Psoas muscle (tissue), 8 donors: ENCODE results near the gene PHETA1. TPM values are rescaled to one million over a fixed set of nuclear protein-coding genes. Genes with fewer than 3 reads are reported as not detected.

Source experiments
- ATAC-seq, 4 donors: fragments of 200-7000 bp; cut with Tn5 transposase; one replicate each; pipeline ENCODE4 v1.9.1; 2020; ENCODE audit warnings: moderate library complexity in 3 of 4, mild to moderate bottlenecking in 2 of 4
- DNase-seq, 2 donors: peaks; one replicate each; pipeline ENCODE4 v3.0.0-alpha.2; 2020
- H3K27ac ChIP-seq: fragments of 200-600 bp; one replicate; pipeline ENCODE4 v1.8.0; 2022
- H3K27me3 ChIP-seq, 3 donors: fragments of 200-600 bp in 1 of 3; one replicate each; pipeline versions ENCODE4 v1.6.1 to v1.8.0; 2013 to 2022; ENCODE audit warnings: low read length in 2 of 3, mild to moderate bottlenecking in 2 of 3, moderate library complexity in 1 of 3; ENCODE audit not compliant: insufficient read depth in 3 of 3
- H3K36me3 ChIP-seq, 2 donors: fragments of 200-600 bp in 1 of 2; one replicate each; pipeline versions ENCODE4 v1.6.1 to v1.8.0; 2013 to 2022; ENCODE audit warnings: low read depth in 1 of 2, mild to moderate bottlenecking in 1 of 2, moderate library complexity in 1 of 2; ENCODE audit not compliant: insufficient read depth in 1 of 2
- H3K4me1 ChIP-seq: fragments of 200-600 bp; one replicate; pipeline ENCODE4 v1.8.0; 2022
- H3K4me3 ChIP-seq: fragments of 200-600 bp; one replicate; pipeline ENCODE4 v1.8.0; 2022; ENCODE audit warnings: mild to moderate bottlenecking
- H3K9me3 ChIP-seq: fragments of 200-600 bp; one replicate; pipeline ENCODE4 v1.8.0; 2022
- WGBS, 3 donors: extraction: QIAGEN DNeasy Blood & Tissue Kit; methylation state at CpG; one replicate each; pipeline versions ENCODE4 v1.1.6 to v1.1.7; 2013; 5-methylcytosine and 5-hydroxymethylcytosine counted together
- intact Hi-C, 2 donors: fragments of 100-400 bp; cut with DNase I; formaldehyde crosslinking; loops; one replicate each; pipeline versions ENCODE4 v1.11.0 to v1.14.2; 2022
- polyA plus RNA-seq, 3 donors: library from polyadenylated mRNA; stranded (reverse); fragments of 200-250 nt; gene quantifications; one replicate each; pipeline ENCODE4 v1.2.3, GENCODE V29; 2013
- total RNA-seq, 4 donors: library from RNA; stranded (reverse); fragmentation: NEBNext Ultra II Directional in 2 of 4; extraction: Animal tissue kit (Norgen Biotek cat#: 25700) in 2 of 4; gene quantifications; one replicate each; pipeline versions ENCODE4 v1.2.1 to v1.2.4, GENCODE V29; 2021 to 2023
- TF ChIP-seq, protein P1 (sequence below): fragments of 200-600 bp; IDR thresholded peaks from one replicate; pipeline ENCODE4 v1.8.0; 2022; ENCODE audit warnings: antibody characterized with exemption
- donor health status: healthy with polysubstance abuse.
- donor health status: DM: no; HTN: no; CAD: no; lungs with moderate emphysema.
- donor health status: Bipolar disorder and iron deficiency.
- donor health status: healthy.
- donor health status: DM: yes; HTN: yes; CAD: no.
- donor health status: DM: no; HTN: no; CAD: no.
- donor health status: DM: no; HTN: no; CAD: no.
- donor health status: DM: yes; HTN: yes; CAD: no.

Gene PHETA1
- total and polyA plus RNA-seq, 7 donors: 5.3 to 19.9 (median 7.0) TPM

DNA sequence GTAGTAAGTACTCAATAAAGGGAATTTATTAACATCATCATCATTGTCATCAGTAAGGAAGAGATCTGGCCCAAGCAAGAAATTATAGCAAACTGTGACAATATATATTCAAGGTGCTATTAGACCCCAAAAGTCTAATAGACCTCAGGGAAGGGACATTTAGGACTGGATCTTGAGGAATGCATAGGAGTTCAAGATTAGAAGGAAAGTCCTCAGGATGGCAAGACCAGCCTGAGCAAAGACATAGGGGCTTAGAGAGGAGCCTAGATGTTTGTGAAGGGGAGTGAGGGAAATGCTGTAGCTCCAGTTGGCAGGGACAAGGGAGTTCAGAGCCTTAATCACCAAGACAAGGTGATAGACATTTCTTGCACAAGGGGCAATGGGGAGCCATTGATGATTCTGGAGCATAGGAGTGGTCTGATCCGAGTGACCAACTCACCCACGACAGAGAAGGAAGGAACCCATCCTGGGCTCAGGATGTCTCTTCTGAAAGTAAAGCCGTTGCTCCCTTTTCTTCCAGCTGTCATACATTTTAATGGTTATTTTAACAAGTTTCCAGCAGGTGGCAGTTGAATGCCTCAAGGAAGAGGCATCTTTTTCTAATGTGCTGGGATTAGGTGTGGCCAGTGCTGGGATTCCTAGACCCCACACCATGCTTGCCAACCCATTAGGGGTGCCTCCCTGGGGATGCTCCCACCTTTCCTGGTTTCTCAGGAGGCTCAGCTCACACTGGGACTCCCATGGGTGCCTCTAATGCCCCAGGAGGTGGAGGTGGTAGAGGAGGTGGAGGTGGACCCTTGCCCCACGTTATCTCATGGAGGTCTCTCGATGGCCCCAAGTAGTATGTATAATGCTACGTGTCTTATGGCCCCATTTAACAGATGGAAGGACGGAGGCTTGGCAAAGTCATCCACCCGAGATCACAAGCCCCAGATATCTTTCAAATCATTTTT lies 37.8 kb downstream of the PHETA1 start:
- intact Hi-C loops: no loop called here
- no peak for DNase-seq
- ATAC-seq: peak in 1 of 4 donors; percentile 41
- 57% methylated on average over 8 of the region's 8 CpGs for WGBS, 3 donors
- Histone ChIP-seq H3K27me3 (no peaks in the 10 kb centered on the region), H3K36me3 (no peaks in the 10 kb centered on the region), H3K4me3 (no peak overlapping the region), H3K4me1 (no peaks in the 10 kb centered on the region), H3K9me3 (no peaks in the 10 kb centered on the region), H3K27ac (no peak overlapping the region)
- TF ChIP-seq, protein P1, sequence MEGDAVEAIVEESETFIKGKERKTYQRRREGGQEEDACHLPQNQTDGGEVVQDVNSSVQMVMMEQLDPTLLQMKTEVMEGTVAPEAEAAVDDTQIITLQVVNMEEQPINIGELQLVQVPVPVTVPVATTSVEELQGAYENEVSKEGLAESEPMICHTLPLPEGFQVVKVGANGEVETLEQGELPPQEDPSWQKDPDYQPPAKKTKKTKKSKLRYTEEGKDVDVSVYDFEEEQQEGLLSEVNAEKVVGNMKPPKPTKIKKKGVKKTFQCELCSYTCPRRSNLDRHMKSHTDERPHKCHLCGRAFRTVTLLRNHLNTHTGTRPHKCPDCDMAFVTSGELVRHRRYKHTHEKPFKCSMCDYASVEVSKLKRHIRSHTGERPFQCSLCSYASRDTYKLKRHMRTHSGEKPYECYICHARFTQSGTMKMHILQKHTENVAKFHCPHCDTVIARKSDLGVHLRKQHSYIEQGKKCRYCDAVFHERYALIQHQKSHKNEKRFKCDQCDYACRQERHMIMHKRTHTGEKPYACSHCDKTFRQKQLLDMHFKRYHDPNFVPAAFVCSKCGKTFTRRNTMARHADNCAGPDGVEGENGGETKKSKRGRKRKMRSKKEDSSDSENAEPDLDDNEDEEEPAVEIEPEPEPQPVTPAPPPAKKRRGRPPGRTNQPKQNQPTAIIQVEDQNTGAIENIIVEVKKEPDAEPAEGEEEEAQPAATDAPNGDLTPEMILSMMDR: peak; percentile 29

DNA sequence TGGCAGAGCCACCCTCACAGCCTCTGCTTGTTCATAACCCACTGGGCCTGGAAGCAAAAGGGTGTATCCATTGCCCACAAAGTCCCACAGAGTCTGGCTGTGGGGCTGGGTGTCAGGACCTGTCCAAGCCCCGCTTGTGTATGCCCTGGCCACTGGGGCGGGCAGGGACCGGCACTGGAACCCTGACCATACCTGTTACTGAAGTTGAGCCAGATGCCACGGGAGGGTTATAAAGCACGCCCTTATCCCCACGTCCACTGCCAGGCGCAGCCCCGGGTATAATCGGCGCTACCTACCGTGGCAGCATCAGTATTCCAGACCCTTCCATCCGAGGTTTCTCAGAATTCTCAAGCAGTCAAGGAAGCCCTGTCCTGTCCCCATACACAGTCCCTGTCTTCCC lies 40.8 kb downstream of the PHETA1 start:
- 72 to 80% (median 77%) methylated on average over 12 of the region's 12 CpGs for WGBS, 3 donors
- H3K27me3 ChIP-seq: no peaks in the 10 kb centered on the region
- H3K4me3 ChIP-seq: no peak overlapping the region
- H3K4me1 ChIP-seq: no peaks in the 10 kb centered on the region
- H3K36me3 ChIP-seq: no peaks in the 10 kb centered on the region
- TF ChIP-seq, protein P1: no peak
- intact Hi-C loops: no loop called here
- DNase-seq (no peak), ATAC-seq (no peak)
- no peaks in the 10 kb centered on the region for H3K9me3 ChIP-seq
- no peak overlapping the region for H3K27ac ChIP-seq

DNA sequence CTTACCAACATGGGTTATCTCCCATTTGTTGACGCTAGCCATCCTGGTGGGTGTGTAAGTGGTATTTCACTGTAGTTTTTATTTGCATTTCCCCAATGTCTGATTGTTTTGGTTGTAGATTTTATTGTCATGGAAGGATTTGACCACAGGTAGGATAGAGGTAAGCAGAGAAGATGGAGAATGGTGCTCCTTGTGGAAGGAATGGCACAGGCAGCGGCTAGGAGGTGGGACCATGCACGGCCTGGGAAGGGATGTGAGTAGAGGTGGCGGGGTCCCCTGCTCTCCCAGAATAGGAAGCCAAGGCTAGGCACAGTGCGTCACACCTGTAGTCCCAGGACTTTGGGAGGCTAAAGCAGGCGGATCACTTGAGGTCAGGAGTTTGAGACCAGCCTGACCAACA lies 41.4 kb downstream of the PHETA1 start:
- no peak for DNase-seq
- no peaks in the 10 kb centered on the region for H3K9me3 ChIP-seq
- H3K27ac ChIP-seq: no peak overlapping the region
- TF ChIP-seq, protein P1: no peak
- H3K36me3 ChIP-seq: no peaks in the 10 kb centered on the region
- no peak for ATAC-seq
- intact Hi-C loops: no loop called here
- H3K4me1 ChIP-seq: no peaks in the 10 kb centered on the region
- H3K27me3 ChIP-seq: no peaks in the 10 kb centered on the region
- WGBS, 3 donors: 88 to 94% (median 88%) methylated on average over 6 of the region's 6 CpGs
- H3K4me3 ChIP-seq: no peak overlapping the region

DNA sequence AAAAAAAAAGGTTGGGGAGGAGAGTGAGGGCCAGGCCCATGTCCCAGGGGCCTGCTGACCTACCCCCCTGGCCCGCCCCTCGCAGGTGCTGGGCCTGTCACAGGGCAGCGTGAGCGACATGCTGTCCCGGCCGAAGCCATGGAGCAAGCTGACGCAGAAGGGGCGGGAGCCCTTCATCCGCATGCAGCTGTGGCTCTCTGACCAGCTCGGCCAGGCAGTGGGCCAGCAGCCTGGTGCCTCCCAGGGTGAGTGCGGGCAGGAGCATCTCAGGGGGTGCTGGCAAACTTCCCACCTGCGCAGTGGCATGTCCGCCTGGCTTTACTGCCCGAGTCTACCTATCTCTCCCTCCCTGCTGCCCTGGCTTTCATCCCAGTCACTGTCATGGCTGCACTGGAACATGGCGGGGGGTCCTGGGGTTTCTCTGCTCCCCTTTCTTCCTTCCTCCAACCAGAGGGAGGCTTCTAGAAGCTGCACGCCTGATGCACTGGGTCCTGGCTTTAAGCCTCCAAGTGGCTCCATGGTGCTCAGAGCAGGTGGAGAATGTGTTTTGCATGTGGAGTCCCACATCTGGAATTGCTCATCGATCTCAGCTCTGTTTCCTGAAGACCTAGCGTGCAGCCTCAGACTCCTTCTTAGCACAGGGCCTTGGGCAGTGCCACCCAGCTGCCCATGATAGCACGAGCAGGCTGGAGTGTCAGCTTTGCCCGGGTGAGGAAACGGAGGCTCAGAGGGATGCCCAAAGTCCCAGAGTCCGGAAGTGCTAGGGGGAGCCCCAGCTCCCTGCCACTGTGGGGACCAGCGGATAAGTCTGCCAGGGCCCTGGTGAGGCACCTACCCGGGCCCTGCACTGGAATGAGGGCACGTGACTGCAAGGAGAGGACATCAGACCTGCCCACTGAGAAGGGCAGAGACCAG lies 46.3 kb downstream of the PHETA1 start:
- no peaks in the 10 kb centered on the region for H3K36me3 ChIP-seq
- no peak overlapping the region for H3K27ac ChIP-seq
- peak in 1 of 4 donors; percentile 17 for ATAC-seq
- H3K9me3 ChIP-seq: no peaks in the 10 kb centered on the region
- peaks cover 0 to 8% (median 3%) of the 10 kb centered on the region in 3 donors for H3K27me3 ChIP-seq
- no peaks in the 10 kb centered on the region for H3K4me1 ChIP-seq
- TF ChIP-seq, protein P1: no peak
- peak in 1 of 2 donors; percentile 37 for DNase-seq
- intact Hi-C loops: no loop called here
- 51 to 61% (median 56%) methylated on average over 25 of the region's 25 CpGs for WGBS, 3 donors
- H3K4me3 ChIP-seq: no peak overlapping the region
